Stimulated activated CD4-positive, alpha-beta T cell treated with anti-CD3 and anti-CD28 coated beads, Interleukin-15, amount 100 ng/mL, for 48 hours (primary cell): Measurements from ENCODE around the gene PSMD8.
"Not testable (repeated sequence)": the region's sequence is repeated elsewhere in the genome, so short reads cannot be mapped to it uniquely, and the experiment has no call there.

Experiments
- DNase-seq, 2 donors: peaks; one replicate each; pipeline ENCODE4 v3.0.0-alpha.2; 2020; ENCODE audit warnings: low read depth in 2 of 2

PSMD8 gene

DNA sequence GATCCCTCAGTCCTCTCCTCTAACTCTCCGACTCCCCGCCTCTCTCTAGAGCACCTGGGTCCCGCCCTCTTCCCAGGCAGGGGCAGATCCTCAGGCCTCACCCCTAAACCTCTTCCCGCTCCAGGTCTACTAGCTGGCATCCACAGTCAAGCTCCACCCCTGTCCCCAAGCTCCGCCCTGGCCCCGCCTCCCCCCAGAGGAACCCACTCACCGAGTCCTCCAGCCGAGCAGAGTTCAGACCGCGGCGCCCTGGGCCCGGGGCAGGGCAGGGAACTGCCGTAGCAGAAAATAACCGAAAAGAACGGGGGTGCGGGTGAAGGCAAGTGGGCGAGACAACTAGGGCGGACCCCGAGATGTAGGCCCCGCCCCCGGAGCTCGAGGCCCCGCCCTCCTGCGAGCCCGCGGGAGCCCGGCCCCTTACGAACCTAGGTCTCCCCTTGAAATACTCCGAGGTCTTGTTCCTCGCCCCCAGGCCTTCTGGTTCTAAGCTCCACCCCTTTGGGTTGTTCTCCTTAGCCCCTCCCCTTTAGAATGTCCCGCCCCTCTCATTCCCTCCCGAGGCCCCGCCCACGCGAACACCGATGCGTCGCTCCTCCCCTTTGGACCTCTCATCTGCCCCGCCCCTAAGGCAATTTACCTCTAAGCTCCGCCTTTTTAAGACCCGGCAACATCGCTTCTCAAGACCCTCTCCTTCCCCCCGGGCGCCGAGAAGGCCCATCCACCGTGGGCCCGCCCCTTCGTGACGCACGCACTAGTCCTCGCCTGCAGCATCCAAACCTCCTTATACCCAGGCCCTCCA lies 13.4 kb downstream of the PSMD8 start, which contains the start of gene GGN:
Gene GGN, minus strand, starts transcription at position 485 of the 799 bp plus-strand sequence. CDS start 773 bp downstream, outside the sequence.
- DNase-seq = peak; percentile 82 to 90

DNA sequence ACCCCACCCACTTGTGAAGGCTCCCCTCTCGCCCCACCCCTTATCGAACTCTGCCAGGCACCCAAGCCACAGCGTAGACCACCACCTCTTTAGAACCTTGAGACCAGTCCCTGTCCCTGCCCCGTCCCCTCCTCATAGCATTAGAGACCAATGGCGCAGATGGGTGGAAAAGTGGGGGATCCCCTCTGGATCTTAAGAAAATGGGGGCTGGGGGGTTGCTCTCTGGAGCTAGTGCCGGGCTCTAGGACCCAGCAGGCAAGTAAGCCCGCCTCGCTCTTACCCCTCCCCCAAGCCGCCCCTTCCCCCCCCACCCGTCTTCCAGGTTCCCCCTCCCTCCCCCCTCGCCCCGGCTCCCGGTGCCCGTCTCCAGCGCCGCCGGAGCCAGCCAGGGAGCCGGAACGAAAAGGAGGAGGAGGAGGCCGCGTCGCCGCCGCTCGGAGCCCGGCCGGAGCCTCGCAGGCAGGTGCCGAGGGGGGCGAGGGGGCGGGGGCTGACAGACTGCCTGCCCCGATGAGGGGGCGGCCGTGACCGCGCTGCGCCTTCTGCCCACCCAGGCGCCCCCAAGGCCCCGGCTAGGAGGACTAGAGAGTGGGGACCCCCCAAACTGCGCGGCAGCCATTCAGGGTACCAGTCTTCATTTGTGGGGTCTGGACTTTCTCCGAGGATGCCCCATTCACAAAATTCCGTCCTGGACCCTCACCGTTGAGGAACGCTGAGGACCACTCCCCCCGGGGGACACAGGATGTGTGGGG lies 14.2 kb downstream of the PSMD8 start, which contains the start of gene SPRED3:
Gene SPRED3, plus strand, starts transcription at position 349 of the 752 bp plus-strand sequence. CDS start 1,606 bp downstream, outside the sequence.
- DNase-seq = no peak

DNA sequence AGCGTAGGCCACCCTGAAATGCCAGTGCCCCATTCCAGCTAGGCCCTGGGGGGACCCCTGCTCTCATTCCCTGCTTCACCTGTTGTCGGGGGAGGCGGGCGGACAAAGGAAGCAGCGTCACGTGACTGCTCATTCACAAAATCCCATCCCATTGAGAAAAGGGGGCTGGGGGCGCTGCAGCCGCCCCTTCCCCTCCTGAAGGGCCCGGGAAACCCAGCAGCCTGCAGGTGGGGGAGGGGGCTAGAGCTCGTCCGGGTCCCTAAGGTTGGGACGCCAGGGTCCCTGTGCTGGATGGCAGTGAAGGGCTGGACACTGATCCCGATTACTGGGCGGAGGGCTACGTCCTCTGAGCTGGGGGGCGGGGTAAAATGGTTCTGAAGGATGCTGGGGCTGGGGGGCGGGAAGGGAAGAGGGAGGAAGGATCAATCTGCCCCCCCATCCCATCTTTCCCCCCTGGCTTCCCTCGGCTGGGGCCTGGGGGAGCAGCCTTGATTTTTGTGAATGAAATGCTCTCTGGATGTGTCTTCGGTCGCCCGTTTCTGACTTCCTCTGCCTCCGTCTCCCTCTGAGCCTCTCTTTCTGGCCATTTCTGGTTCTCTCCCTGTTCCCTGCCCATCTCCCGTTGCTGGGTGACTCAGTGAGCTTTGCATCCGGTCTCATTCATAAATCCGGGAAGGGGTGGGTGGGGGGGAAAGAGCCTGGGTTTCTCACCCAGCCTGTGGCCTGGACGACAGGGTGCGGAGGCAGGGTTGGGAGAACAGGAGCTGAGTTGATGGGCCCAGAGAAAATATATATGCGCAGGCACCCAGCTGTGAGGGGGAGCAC lies 14.9 kb downstream of the PSMD8 start:
- no peak for DNase-seq

DNA sequence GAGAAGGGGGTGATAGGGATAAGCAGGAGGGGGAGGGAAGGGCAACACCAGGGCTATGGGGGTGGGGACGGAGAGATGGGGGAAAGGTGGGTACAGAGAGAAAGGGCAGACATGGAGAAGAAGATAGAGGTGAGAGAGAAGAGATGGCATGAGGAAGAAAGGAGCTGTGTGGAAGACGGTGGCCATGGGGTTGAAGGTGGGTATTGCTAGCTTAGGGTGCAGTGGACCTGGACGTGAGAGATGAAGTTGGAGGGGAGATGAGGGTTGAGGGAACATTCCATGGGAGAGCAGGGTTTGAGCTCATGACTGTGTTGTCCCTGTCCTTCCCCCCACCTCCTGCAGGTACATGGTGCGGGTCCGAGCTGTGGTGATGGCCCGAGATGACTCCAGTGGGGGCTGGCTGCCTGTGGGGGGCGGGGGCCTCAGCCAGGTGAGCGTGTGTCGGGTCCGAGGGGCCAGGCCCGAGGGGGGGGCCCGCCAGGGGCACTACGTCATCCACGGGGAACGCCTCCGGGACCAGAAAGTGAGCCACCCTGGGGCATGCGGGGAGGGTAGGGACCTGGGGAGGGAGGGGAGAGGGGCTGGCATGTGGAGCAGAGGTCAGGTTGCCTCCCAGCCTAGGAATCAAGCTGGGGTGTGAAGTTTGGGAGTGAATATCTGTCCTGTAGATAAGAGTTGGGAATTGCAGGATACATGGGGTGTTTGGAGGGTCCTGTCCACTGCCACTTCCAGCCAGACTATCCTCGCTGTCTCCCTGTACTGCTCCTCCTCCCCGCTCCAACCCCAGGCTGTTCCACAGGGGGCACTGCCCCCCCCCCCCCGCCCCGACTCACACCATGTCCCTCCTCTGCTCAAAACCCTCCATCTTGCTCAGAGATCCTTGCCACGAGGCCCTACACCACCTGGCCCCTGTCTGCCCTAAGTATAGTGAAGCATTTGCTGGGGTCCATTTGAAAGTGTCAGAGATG lies 15.9 kb downstream of the PSMD8 start:
- DNase-seq = no peak

DNA sequence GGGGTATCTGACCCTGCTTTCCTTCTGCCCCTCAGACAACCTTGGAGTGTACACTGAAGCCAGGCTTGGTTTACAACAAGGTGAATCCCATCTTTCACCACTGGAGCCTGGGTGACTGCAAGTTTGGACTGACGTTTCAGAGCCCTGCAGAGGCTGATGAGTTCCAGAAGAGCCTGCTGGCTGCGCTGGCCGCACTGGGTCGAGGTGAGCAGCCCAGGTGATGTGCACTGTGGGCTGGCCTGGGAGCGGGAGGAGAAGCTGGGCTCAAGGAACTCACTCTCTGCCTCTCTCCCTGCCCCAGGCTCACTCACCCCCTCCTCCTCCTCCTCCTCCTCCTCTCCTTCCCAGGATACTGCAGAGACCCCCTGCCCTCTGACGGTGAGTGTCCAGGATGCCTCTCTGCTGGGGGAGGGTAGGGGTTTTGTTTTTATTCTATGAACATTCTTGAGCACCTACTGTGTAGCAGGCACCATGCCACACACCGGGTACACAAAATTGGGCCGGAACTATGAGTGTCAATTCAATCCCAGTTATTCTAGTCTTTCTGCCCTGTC lies 17.6 kb downstream of the PSMD8 start:
- no peak for DNase-seq

DNA sequence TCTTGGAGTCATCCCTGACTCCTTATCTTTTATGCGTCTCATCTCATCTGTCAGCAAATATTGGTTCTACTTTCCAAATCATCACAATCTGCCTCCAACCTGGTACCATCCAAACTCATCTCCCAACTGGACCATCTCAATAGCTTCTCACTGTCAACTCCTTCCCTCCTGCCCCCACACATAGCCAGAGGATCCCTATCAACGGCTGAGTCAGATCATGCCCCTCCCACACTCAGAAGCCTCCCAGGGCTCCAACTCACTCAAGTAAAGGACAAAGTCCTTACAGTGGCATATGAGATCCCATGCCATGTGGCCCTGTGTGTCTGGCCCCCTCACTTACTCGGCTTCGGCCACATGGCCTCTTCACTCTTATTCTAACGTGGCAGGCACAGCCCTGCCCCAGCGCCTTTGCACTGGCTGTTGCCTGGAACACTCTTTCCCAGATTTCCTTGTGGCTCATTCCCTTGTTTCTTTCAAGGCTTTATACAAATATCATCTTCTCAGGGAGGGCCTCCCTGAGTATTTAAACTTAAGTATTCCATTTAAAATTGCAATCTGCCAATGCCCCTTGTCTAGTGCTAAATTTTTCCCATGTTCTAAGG lies 18.4 kb downstream of the PSMD8 start:
- DNase-seq = no peak

DNA sequence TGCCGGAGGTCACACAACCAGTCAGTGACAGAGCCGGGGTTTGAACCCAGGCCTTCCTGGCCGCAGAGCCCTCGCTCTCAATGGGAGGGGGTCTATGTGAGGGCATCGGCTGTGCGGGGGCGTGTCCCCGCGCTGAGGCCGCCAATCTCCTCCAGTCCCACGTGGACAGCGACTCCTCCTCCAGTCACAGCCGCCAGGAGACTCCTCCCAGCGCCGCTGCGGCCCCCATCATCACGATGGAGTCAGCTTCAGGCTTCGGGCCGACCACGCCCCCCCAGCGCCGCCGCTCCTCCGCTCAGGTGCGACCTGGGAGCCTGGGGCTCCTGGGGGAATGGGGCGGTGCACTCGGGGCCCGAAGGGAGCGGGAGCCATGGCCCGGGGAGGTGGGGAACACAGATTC lies 20.1 kb downstream of the PSMD8 start:
- DNase-seq = peak; percentile 70 to 82

DNA sequence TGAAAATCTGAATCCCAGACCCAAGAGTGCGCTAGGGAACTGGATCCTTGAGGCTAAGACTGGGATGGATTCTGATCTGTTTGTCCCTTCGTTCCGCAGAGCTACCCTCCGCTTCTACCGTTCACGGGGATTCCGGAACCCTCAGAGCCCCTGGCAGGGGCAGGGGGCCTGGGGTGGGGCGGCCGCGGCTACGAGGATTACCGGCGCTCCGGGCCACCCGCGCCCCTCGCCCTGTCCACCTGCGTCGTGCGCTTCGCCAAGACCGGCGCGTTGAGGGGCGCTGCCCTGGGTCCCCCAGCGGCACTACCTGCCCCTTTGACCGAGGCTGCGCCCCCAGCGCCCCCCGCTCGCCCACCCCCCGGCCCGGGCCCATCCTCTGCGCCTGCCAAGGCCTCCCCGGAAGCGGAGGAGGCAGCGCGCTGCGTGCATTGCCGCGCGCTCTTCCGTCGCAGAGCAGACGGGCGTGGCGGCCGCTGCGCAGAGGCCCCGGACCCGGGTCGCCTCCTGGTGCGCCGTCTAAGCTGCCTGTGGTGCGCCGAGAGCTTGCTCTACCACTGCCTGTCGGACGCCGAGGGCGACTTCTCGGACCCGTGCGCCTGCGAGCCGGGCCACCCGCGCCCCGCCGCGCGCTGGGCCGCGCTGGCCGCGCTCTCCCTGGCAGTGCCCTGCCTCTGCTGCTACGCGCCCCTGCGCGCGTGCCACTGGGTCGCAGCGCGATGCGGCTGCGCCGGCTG lies 21.2 kb downstream of the PSMD8 start:
- DNase-seq = no peak

DNA sequence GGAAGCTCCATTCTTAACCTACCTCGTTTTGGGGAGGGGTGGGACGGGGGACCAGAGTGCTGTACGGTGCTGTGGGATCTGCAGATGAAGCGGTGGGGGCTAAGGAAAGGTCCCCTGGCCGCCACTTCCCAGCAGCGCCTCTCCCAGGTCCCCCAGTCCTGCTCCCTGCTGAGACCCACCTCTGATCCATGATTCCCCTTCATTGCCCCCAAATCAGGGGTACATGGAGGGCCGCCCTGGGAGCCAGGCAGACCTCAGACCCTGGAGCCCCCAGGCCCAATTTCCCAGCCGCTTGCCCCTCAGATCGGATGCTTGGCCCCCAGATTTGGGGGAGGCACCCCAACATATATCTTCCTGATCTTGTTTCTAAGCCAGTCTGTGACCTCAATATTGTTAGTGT lies 24.7 kb downstream of the PSMD8 start:
- DNase-seq = no peak

DNA sequence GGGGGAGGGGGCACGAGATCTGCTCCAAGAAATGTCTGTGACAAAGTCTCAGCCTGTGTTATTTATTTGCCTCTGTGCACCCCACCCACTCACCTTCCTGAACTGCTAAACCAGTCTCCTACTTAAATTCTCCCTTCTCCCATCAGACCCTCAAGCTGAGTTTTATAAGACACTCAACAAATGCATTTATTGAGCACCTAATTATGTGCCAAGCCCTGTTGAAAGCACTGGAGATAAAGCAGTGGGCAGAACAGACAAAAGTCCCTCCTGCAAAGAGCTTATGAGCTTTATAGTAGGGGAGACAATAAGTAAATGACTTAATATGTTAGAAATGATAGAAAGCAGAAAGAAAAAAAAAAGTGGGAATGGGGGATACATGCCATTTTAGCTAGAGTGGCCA lies 25.2 kb downstream of the PSMD8 start:
- DNase-seq = no peak

DNA sequence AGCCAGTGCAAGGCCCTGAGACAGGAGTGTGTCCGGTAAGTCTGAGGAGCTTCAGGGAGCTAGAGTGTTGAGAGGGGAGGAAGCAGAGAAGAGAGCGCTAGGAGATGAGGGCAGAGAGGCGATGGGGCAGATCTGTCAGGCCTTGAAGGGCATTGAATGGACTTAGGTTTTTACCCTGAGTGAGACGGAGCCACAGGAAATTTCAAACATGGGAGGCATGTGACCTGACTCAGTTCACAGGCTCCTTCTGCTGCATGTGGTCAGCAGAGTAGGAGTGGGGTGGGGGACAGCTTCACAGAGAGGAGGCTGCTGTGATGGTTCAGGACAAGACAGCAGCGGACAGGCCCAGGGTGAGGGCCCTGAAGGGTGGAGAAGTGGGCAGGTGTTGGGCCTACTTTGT lies 26.0 kb downstream of the PSMD8 start:
- DNase-seq = no peak

DNA sequence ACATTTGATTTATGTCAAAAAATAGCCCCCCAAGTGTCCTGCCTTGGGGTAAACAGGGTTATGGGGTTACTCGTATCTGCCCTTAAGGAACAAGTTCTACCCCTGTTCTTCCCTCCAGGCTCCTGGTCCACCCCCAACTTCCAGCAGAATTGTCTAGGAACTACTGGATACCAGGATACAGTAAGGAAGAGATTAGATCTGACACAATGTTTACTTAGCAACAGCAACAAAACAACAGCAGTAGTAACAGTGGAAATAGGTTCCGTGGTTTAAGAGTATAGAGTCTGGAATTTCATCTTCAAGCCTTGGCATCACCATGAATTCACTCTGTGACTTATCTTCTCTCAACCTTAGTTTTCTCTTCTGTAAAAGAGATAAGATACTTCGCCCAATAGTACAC lies 26.8 kb downstream of the PSMD8 start:
- no peak for DNase-seq

DNA sequence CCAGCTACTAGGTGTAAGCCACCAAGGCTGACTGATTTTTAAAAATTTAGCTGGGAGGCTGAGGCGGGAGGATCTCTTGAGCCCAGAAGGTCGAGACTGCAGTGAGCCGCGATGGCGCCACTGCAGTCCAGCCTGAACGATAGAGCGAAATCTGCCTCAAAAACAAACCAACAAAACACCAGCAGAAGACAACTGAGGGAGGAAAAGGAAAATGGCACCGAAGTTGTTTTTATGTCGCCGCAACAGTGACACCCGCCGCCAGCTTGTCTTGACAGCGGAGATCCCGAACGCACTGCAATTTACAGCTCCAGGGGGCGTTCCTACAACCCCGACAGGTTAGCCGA lies 28.2 kb downstream of the PSMD8 start:
- DNase-seq = no peak

DNA sequence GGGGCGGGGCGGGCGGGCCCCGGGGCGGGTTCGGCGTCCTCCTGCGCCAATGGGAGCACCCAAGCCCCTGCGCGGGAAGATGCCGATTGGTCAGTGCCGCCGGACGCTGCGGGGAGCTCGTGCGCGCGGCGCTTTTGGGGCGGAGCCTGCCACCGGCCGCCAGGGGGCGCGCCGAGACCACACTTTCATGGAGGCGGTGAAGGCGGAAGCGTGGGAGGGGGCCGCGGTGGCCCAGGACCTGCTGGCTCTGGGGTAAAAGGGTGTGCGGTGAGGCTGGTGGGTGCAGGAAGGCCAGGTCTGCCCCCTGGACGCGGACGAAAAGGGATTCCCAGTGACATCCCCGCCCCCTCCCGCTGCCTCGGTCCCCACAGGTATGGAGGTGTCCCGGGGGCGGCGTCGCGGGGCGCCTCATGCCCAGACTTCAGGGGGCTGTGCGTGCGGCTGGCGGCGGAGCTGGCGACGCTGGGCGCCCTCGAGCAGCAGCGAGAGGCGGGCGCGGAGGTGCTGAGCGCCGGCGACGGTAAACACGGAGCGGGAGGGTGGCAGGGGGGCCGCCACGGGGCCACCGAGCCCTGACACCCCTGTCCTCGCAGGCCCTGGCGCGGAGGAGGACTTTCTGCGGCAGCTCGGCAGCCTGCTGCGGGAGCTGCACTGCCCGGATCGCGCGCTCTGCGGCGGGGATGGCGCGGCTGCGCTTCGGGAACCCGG lies 28.8 kb downstream of the PSMD8 start, which contains the start of gene FAM98C:
Gene FAM98C, plus strand, starts transcription at position 127 of the 708 bp plus-strand sequence. Its CDS starts 61 bp downstream, at position 188.
- DNase-seq = peak; percentile 95 to 96

DNA sequence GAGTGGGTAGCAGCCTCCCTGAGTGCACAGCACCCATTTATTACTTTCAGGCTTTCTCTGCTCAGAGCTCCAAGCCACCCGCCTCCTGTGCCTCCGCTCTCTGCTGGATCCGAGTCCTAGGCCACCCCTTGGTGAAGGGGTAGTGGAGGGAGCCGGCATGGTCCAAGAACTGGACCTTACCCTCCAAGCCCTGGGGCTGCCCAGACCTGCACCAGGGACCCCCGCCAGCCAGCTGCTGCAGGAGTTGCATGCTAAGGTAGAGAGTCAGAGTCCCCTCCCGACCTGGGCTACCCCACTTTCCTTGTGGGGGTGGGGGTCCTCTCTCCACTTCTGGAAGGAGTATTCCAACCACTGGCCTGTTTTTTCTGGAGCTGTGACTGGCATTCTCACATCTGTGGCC lies 30.5 kb downstream of the PSMD8 start:
- DNase-seq = no peak

DNA sequence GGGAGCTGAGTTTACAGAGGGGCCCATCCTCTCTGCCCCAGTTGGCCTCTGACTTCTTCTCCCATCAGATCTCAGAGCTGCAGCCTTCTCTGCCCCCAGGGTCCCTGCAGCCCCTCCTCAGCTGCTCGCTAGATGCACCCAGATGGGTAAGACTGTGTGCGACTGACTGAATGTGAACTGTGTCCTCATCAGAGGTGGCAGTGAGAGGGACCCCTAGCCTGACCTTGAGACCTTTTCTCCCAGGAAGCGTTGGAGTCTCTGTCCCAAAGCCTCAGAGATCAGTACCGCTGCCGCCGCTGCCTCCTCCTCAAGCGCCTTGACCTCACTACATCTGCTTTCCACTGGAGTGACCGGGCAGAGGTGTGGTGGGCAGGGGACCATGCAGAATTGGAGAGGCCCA lies 30.9 kb downstream of the PSMD8 start:
- DNase-seq = no peak

DNA sequence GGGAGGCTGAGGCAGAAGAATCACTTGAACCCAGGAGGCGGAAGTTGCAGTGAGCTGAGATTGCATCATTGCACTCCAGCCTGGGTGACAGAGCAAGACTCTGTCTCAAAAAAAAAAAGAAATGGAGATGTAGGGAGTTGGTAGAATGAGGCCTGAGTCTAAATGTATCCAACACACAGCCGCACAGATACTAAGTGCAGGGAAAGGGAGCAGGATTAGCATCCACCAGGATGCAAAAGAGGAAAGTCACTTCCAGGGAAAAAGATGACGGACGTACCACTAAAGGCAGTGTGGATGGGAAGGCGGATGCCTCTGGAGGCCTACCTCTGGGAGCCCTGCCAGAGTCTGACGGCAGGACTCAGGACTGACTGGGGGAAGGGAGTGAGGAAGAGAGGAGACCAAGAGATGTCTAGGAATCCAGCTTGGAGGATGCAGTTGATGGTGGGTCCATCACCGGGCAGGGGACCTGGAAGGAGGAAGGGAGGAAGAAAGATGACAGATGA lies 35.3 kb downstream of the PSMD8 start:
- no peak for DNase-seq

DNA sequence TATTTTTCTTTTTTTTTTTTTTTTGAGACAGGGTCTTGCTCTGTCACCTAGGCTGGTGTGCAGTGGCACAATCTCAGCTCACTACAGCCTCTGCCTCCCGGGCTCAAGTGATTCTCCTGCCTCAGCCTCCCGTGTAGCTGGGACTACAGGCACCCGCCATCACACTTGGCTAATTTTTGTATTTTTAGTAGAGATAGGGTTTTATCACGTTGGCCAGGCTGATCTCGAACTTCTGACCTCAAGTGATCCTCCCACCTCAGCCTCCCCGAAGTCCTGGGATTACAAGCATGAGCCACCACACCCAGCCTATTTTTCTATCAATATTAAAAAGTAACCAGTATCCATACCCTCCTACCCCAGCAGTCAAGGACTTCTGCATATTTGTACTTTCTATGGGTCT lies 36.0 kb downstream of the PSMD8 start:
- not testable (repeated sequence) for DNase-seq
